T-helper 2 cell treated with Interferon-gamma antibody and Interleukin-4, amounts not matched to agents 100 ng/mL and 5 ng/mL, for 36 hours (primary cell): ENCODE measurements around the gene HGS. TPM values are rescaled to one million over a fixed set of nuclear protein-coding genes. Genes with fewer than 3 reads are reported as not detected.

Source experiments
- intact Hi-C: fragments of 100-400 bp; cut with micrococcal nuclease; formaldehyde crosslinking; loops from one replicate; pipeline ENCODE4 v1.15.1; 2023
- total RNA-seq: library from RNA; stranded (reverse); gene quantifications from 2 replicates; pipeline ENCODE4 v1.2.3, GENCODE V29; 2022

Gene HGS
- total RNA-seq, 1 donor from 2014 or later = 118 TPM

DNA sequence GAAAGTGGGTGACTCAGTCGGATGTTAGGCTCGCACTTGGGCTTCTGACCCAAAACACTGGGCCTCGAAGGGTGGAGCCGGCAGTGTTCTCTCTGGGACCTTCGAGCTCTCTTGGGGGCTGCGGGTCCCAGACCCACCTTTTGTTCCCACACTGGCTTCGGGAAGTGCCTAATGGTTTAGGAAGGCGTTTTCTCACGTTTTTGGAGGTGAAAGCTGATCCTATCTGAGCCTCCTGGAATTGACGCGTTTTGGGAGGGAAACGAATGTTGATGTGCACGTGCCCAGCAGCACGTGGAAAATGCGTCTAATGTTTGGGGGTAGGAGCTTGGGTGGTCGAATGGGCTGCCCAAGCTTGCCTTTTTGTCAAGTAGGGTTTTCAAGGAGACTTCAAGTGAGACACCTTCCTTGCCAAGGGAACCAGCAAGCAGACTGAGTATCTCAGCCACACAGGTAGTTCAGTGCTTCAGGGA lies 666 bp downstream of the HGS start:
- intact Hi-C loops = no loop called here

DNA sequence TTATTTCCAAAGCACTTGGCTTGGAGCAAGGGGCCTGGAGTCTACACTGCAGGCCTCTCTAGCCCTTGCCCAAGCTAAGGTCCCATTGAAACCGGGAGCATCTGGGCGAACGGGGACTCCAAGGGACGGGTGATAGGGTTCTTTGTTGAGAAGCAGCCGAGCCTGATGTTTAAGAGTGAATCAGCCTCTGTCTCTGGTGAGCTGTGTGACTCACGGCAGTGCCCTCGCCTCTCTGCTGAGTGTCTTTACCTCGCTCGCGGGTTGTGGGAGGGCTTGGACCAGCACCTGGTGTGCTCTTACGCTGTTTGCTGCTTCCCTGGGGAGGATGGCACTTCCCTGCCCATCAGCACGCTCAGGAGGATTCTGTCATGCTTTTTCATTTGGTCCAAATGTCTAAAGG lies 1.3 kb downstream of the HGS start:
- intact Hi-C loops = no loop called here

DNA sequence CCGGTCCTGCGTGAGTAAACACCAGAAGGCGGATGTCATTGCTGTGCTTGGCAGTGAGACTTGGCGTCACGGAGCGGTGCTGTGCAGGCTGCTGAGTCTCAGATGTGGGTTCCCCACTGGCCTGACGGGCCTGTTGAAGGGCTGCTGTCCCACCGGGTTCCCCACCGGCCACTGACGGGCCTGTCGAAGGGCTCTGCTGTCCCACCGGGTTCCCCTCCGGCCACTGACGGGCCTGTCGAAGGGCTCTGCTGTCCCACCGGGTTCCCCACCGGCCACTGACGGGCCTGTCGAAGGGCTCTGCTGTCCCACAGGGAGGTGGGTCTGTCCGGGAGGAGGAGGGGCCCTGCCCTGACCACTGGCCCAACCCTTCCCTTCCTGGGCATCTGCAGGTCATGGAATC lies 2.8 kb downstream of the HGS start:
- intact Hi-C loops = no loop called here

DNA sequence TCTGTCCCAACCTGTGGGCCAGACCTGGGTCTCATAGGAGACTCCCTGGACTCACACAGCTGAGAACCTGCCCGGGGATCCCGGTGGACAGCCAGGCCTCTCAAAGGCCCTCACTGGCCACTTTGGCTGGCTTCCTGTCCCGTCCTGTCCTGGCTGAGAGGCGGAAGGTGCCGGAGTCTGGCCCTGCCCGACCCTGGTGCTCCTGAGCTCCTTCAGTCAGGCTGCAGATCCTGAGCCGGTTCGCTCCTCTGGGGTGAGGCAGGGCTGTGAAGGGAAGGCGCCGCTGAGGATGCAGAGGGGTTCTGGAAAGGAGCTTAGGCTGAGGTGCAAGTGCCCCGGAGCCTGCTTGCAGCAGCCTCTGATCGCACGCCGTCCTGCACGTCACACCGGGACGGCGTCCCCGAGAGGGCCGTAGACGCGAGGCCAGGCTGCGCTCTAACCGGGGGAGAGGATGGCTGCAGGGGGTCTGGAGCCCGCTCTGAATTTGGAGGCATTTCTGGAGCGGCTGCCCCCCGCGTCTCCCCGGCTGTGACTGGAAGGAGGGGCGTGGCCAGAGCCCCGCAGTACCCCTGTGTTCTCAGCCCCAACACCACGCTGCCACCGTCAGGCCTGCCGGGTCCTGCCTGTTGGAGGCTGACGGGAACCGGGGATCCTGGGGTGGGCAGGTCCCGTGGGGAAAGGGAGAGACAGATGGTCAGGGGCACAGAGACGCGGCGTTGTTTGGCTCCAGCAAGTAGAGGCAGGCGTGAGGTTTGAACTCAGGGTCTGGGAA lies 4.1 kb downstream of the HGS start:
- intact Hi-C loops = no loop called here

DNA sequence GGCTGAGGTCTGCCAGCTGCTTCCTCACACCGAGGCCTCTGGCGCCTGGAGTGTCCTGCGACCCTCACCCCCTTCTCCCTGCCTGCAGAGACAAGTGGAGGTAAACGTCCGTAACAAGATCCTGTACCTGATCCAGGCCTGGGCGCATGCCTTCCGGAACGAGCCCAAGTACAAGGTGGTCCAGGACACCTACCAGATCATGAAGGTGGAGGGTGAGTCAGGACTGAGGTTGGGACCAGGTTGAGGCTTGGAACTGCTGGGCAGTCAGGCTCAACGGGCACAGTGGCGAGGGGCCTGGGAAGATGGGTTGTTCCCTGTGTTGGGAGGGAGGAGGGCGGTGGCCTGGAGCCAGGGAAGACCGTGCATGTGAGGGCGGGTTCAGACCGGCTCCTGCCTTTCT lies 4.8 kb downstream of the HGS start:
- intact Hi-C loops = no loop called here

DNA sequence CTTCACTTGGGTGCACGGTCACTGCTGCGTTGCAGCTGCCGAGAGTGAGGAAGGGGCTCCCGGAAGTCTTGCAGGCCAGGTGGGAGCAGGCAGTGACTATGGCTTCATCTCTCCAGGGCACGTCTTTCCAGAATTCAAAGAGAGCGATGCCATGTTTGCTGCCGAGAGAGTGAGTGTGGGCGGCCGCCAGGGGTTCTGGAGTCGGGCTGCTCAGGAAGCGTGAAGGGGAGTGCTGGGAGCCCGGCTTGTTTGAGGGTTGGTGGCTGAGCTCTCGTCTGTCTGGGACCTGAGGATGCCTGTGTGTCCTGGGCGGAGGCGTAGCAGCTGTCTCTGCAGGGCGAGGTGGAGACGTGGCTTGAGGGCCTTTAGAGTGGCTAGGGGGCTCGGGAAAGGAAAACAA lies 6.3 kb downstream of the HGS start:
- intact Hi-C loops = no loop called here

DNA sequence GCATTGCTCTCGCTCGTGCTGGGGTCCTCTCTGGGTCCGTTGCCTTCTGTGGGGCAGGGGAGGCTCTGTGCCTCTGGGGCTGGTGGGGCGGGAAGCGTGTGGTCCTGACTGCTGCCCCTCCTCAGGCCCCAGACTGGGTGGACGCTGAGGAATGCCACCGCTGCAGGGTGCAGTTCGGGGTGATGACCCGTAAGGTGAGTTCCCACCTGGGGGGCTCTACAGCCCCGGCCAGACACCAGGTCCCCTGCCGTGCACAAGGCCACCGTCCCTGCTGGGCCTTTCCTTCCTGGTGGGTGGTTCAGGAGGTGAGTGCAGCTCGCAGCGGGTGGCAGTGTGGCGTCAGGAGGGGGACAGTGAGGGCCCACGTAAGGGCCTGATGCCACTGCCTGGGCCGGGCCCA lies 6.7 kb downstream of the HGS start:
- intact Hi-C loops = no loop called here

DNA sequence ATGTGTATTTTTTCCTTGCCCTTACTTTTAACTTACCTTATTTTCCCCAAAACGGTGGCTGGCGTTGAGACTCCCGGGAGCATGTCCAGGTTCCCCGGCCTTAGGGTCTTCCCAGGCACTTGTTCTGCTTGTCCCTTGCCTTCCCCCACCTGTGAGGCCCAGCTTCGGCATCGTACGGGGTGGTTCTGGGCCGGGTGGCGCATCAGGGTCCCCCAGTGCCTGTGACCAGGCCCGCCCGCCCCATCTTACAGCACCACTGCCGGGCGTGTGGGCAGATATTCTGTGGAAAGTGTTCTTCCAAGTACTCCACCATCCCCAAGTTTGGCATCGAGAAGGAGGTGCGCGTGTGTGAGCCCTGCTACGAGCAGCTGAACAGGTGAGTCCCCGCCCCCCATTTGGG lies 7.4 kb downstream of the HGS start:
- intact Hi-C loops = no loop called here

DNA sequence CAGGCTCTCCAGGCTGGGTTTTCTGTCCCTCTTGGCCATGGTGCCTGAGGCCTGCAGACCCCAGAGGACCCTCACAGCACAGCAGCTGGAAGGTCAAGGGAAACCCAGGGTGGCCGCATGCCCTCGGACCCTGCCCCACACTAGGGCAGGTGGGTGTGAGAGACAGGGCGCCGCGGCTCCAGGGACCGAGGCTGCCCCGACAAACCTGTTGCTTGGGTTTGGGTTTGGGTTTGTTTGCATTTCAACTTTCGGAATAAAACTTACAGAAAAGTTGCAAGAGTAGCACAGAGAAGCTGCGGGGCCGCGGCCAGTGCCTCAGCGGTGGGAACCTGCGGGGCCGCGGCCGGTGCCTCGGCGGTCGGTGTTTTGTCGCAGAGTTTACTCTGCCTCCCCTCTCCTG lies 7.8 kb downstream of the HGS start:
- intact Hi-C loops = no loop called here

DNA sequence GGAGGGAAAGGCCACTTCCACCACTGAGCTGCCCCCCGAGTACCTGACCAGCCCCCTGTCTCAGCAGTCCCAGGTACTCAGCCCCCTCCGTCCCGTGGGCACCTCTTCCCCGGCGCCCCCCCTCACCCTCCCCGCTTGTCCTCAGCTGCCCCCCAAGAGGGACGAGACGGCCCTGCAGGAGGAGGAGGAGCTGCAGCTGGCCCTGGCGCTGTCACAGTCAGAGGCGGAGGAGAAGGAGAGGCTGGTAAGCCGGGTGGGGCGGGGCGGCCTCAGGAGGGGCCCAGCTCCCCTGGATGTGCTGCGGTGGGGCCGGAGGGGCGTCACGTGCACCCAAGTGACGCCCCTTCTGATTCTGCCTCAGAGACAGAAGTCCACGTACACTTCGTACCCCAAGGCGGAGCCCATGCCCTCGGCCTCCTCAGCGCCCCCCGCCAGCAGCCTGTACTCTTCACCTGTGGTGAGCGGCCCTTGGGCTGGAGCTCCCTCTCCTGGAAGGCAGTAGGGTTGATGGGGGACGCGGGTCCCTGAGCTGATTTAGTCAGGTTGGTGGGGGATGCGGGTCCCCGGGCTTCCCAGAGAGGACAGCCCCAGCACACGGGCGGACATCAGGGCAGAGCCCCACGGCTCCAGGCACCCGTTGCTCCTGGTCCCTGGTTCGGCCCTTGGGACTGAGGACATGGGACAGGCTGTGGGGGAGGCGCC lies 9.8 kb downstream of the HGS start:
- intact Hi-C loops = no loop called here

DNA sequence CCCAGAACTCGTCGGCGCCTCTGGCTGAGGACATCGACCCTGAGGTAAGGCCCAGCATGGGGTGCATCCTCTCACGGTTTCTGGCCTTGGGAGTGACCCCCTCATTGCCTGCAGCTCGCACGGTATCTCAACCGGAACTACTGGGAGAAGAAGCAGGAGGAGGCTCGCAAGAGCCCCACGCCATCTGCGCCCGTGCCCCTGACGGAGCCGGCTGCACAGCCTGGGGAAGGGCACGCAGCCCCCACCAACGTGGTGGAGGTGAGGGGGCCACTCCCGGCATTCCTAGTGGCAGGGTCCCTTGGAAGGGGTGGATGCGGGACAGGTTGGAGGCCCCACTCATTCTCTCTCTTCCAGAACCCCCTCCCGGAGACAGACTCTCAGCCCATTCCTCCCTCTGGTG lies 11.0 kb downstream of the HGS start:
- intact Hi-C loops = no loop called here

DNA sequence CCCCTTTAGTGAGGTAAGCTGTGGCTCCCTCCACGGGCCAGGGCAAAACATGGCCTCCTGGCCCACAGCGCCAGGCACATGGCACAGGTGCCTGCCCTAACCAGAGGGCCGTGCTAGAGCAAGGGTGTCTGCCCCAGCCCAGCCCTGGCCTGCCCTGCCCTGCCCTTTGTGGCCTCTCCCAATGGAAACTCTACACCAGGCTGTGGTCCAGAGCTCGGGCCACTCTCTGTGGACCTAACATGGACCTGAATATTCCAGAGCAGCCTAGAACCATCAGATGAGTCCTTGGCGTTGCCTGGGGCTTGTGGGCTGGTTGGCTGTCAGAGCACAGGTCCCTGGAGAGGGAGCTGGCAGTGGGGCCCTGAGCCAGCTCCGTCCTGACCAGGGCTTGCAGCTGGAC lies 11.4 kb downstream of the HGS start:
- intact Hi-C loops = no loop called here

DNA sequence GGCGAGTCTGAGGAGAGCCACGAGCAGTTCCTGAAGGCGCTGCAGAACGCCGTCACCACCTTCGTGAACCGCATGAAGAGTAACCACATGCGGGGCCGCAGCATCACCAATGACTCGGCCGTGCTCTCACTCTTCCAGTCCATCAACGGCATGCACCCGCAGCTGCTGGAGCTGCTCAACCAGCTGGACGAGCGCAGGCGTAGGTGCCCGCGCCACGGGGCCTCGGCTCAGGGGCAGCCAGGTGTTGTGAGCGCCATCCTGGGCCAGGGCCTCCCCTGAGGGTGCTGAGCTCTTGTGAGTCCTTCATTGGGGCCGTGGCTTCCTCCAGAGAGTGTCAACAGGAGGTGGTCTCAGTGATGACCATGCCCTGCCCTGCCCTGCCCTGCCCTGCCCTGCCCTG lies 12.0 kb downstream of the HGS start:
- intact Hi-C loops = no loop called here

DNA sequence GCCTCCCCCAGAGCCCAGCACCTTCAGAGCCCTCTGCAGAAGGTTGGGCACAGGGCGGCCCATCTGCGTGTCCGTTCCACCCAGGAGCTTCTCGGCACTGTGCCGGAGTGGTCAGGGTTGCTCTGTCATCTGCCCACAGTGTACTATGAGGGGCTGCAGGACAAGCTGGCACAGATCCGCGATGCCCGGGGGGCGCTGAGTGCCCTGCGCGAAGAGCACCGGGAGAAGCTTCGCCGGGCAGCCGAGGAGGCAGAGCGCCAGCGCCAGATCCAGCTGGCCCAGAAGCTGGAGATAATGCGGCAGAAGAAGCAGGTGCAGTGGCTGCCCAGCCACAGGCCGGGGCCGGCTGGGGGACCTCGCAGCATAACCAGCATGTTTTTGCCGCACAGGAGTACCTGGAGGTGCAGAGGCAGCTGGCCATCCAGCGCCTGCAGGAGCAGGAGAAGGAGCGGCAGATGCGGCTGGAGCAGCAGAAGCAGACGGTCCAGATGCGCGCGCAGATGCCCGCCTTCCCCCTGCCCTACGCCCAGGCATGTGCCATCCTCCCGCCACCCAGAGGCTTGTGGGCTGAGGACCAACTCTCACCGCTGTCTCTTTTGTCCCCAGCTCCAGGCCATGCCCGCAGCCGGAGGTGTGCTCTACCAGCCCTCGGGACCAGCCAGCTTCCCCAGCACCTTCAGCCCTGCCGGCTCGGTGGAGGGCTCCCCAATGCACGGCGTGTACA lies 12.6 kb downstream of the HGS start:
- intact Hi-C loops = no loop called here

DNA sequence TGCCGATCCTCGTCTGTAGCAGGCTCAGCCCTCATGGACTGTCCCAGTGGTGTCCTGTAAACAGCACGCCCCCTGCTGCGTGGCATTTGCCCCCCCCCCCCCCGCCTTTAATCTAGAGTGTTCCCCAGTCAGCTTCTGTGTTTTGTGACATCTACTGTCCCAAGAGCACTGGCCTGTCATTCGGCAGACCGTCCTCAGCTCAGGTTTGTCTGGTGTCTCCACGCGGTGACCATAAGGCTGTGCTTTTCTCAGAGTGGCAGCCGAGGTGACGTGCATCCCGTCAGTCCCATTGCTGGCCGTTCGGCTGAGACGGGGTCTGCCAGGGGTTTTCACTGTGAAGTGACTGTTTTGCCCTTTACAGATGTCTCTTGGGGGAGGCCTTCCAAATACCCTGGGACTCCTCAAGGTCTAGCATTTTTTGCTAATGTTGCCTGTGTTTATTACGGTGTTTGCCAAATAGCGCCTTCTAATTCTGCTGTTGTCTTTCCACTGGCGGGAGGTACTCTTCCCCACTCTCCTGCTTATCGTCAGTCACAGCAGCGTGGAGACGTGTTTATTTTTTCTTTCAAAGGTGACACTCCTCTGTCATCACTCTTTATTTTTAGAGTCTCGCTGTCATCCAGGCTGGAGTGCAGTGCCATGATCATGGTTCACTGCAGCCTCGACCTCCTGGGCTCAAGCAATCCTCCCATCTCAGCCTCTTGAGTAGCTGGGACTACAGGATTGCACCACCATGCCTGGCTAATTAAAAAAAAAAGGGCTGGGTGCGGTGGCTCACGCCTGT lies 13.6 kb downstream of the HGS start:
- intact Hi-C loops = no loop called here

DNA sequence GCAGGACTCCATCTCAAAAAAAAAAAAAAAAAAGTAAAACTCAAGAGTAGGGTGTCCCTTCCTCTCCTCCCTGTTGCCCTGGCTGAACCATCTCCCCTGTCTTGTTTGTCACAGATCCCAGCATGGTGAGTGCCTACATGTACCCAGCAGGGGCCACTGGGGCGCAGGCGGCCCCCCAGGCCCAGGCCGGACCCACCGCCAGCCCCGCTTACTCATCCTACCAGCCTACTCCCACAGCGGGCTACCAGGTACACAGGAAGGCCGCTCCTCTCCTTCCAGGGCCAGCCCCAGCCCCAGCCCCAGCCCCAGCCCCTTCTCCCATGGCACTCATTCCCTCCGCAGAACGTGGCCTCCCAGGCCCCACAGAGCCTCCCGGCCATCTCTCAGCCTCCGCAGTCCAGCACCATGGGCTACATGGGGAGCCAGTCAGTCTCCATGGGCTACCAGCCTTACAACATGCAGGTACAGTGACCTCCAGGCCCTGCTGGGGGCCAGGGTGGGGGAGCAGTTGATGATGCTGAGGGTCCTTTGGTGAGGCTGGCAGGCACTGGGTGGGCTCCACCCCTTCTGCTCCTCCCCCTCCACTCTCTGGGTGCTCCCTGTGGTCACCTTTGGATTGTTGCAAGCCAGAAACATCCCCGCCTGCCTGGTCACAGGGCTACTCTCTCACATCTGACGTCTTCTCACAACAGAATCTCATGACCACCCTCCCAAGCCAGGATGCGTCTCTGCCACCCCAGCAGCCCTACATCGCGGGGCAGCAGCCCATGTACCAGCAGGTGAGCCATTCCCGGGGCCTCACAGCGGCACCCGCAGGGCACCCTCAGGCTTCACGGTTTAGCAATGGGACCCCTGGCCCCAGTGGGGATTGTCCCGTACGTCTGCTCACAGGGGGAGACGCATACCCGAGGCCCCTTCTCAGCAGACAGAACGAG lies 16.8 kb downstream of the HGS start:
- intact Hi-C loops = no loop called here

DNA sequence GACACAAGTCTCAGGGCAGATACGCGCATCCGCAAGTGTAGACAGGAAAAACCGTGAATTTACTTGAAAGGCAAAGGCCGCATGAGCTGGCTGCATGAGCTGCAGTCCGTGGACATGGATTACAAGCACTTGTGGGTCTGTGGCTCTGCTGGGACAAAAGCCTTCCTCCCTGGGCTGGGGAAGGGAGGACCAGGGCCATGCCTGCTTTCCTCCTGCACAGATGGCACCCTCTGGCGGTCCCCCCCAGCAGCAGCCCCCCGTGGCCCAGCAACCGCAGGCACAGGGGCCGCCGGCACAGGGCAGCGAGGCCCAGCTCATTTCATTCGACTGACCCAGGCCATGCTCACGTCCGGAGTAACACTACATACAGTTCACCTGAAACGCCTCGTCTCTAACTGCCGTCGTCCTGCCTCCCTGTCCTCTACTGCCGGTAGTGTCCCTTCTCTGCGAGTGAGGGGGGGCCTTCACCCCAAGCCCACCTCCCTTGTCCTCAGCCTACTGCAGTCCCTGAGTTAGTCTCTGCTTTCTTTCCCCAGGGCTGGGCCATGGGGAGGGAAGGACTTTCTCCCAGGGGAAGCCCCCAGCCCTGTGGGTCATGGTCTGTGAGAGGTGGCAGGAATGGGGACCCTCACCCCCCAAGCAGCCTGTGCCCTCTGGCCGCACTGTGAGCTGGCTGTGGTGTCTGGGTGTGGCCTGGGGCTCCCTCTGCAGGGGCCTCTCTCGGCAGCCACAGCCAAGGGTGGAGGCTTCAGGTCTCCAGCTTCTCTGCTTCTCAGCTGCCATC lies 17.7 kb downstream of the HGS start:
- intact Hi-C loops = no loop called here

DNA sequence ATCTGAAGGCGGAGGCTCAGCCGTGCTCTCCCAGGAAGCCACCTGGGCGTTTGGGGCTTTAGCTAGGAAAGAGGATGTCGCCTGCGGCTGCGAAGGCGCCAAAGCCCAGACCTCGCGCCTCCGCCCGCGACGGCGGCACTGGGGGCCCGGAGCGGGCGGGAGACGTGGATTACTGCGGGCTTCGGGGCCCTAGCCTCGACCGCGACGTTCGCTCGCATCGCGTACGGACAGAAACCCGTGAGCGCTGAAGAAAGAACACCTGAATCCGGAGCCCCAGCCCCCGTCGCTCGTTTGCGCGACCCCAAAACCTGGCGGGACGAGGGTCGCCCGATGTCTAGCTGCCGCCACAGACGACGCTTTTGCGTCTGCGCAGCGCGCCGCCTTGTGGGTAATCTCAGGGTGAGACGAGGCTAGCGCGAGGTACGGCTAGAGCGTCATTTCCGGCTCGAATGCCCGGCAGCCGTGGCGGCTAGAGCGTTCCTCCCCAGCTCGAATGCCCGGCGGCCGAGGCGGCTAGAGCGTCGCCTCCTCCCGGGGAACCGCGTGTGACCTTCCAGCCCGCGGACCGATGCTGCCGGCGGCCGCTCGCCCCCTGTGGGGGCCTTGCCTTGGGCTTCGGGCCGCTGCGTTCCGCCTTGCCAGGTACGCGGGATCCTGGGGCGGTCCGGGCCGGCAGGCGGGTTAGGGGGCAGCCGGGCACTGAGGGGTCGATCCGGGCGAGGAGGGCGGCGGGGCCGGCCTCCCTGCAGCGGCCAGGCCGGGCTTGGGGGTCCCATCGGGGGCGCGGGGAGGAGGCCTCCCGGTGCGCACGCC lies 19.3 kb downstream of the HGS start, which contains the start of gene MRPL12:
Gene MRPL12 (plus strand): TSS at position 434 of the 813 bp plus-strand sequence. CDS start 135 bp downstream, at position 569.
- intact Hi-C loops = loop anchor here (1.0 kb wide), 1 partner anchor 9 kb away; the partner anchor contains the start of gene SLC25A10
